ENCODE data around the gene AMY2A.
"Not testable (repeated sequence)": the region's sequence is repeated elsewhere in the genome, so short reads cannot be mapped to it uniquely, and the experiment has no call there.

The AMY2A gene

GRCh38 chr1:103616994-103617477 is at the start of gene AMY2A:
AMY2A (plus strand) TSS chr1:103617427; CDS start chr1:103617441, 14 bp downstream.
- H3K27me3 Mint-ChIP-seq (ENCODE audit: low read depth, poor library complexity); H3K9me3 Mint-ChIP-seq; DNase-seq; H3K36me3 Mint-ChIP-seq (ENCODE audit: low read depth); H3K4me3 Mint-ChIP-seq; H3K4me1 Mint-ChIP-seq; H3K27ac Mint-ChIP-seq: not testable (repeated sequence)

GRCh38 chr1:103569493-103569892 is 47.7 kb upstream of the AMY2A start:
- Mint-ChIP-seq H3K4me3 (no peak overlapping the region), H3K36me3 (ENCODE audit: low read depth) (no peaks in the 10 kb centered on the region), H3K27me3 (ENCODE audit: low read depth, poor library complexity) (no peaks in the 10 kb centered on the region), H3K4me1 (no peaks in the 10 kb centered on the region), H3K27ac (no peak overlapping the region), H3K9me3 (no peaks in the 10 kb centered on the region)
- TF ChIP-seq CTCF (IDR thresholded peaks at IDR 0.05): no peak
- no peak for DNase-seq

GRCh38 chr1:103571289-103571688 is 45.9 kb upstream of the AMY2A start, which contains the start of gene AMY2B:
AMY2B (plus strand) TSS chr1:103571589; CDS start chr1:103571603, 14 bp downstream.
- not testable (repeated sequence) for H3K9me3 Mint-ChIP-seq; H3K27ac Mint-ChIP-seq; H3K36me3 Mint-ChIP-seq (ENCODE audit: low read depth)

GRCh38 chr1:103576065-103576464 is 41.2 kb upstream of the AMY2A start:
- peaks cover 4% of the 10 kb centered on the region for H3K27me3 Mint-ChIP-seq (ENCODE audit: low read depth, poor library complexity)
- no peak for TF ChIP-seq CTCF (IDR thresholded peaks at IDR 0.05)
- no peaks in the 10 kb centered on the region for H3K36me3 Mint-ChIP-seq (ENCODE audit: low read depth)
- no peaks in the 10 kb centered on the region for H3K4me1 Mint-ChIP-seq
- no peak for DNase-seq
- no peak overlapping the region for H3K27ac Mint-ChIP-seq
- H3K4me3 Mint-ChIP-seq: no peak overlapping the region
- no peaks in the 10 kb centered on the region for H3K9me3 Mint-ChIP-seq

More at GRCh38 chr1:103571289-103571688, 45.9 kb upstream of the AMY2A start, which contains the start of gene AMY2B:
- DNase-seq; H3K4me1 Mint-ChIP-seq; H3K4me3 Mint-ChIP-seq; H3K27me3 Mint-ChIP-seq (ENCODE audit: low read depth, poor library complexity): not testable (repeated sequence)

GRCh38 chr1:103576784-103577183 is 40.4 kb upstream of the AMY2A start:
- not testable (repeated sequence) for H3K36me3 Mint-ChIP-seq (ENCODE audit: low read depth); DNase-seq; H3K9me3 Mint-ChIP-seq; H3K27ac Mint-ChIP-seq; H3K4me1 Mint-ChIP-seq; H3K4me3 Mint-ChIP-seq; H3K27me3 Mint-ChIP-seq (ENCODE audit: low read depth, poor library complexity)

GRCh38 chr1:103582464-103582863 is 34.8 kb upstream of the AMY2A start:
- Mint-ChIP-seq H3K36me3 (ENCODE audit: low read depth) (no peaks in the 10 kb centered on the region), H3K9me3 (peaks cover 13% of the 10 kb centered on the region), H3K27ac (no peak overlapping the region), H3K4me3 (no peak overlapping the region), H3K4me1 (no peaks in the 10 kb centered on the region), H3K27me3 (ENCODE audit: low read depth, poor library complexity) (no peaks in the 10 kb centered on the region)
- no peak for DNase-seq
- TF ChIP-seq CTCF (IDR thresholded peaks at IDR 0.05): no peak

GRCh38 chr1:103583887-103584286 is 33.3 kb upstream of the AMY2A start:
- Mint-ChIP-seq H3K36me3 (ENCODE audit: low read depth) (no peaks in the 10 kb centered on the region), H3K27ac (no peak overlapping the region), H3K4me3 (no peak overlapping the region), H3K27me3 (ENCODE audit: low read depth, poor library complexity) (no peaks in the 10 kb centered on the region), H3K9me3 (peaks cover 24% of the 10 kb centered on the region), H3K4me1 (no peaks in the 10 kb centered on the region)
- no peak for TF ChIP-seq CTCF (IDR thresholded peaks at IDR 0.05)
- no peak for DNase-seq

All from nephron progenitor cell (in vitro differentiated cells).